ENCODE data around the gene LRCH2. TPM values are rescaled to one million over a fixed set of nuclear protein-coding genes. Genes with fewer than 3 reads are reported as not detected.
"Not testable (repeated sequence)": the region's sequence is repeated elsewhere in the genome, so short reads cannot be mapped to it uniquely, and the experiment has no call there.

The LRCH2 gene
- total and polyA plus RNA-seq, 2 donors from 2014 or later = 0.86 to 2.4 TPM

DNA sequence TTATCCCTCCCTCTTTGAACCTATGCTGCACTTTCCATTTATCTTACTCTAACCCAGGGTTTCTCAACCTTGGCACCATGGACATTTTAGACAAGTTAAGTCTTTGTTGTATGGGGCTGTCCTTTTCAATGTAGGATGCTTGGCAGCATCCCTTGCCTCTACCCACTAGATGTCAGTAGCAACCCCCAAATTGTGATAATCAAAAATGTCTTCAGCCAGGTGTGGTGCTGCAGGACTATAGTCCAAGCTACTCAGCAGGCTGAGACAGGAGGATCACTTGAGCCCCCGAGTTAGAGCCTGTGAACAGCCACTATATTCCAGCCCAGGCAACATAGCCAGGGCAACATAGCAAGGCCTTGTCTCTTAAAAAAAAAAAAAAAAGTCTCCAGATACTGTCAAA lies 7.0 kb downstream of the LRCH2 start:
- Histone ChIP-seq H3K4me1 (ENCODE audit: control insufficient read depth in 2 of 3, insufficient read depth in 2 of 3, low read depth in 1 of 3, low read length in 3 of 3) (no peaks in the 10 kb centered on the region), H3K9ac (ENCODE audit: low read length in 3 of 3) (no peak overlapping the region), H3K4me3 (ENCODE audit: low read length in 3 of 3) (no peak overlapping the region), H3K36me3 (ENCODE audit: control insufficient read depth in 2 of 3, insufficient read depth in 3 of 3, low read length in 3 of 3) (no peaks in the 10 kb centered on the region), H3K27me3 (ENCODE audit: control insufficient read depth, insufficient read depth, low read length) (peaks cover 2% of the 10 kb centered on the region), H3K9me3 (ENCODE audit: control insufficient read depth in 2 of 3, insufficient read depth in 1 of 3, low read length in 3 of 3) (no peaks in the 10 kb centered on the region), H3K27ac (ENCODE audit: low read depth in 2 of 2, low read length in 2 of 2) (no peak overlapping the region)
- DNase-seq (peak in 4 of 5 donors; percentile 16 to 53 (median 32)), FAIRE-seq (no peak)
- intact Hi-C loops (cut with DNase I) = no loop called here
- TF ChIP-seq, protein P1, sequence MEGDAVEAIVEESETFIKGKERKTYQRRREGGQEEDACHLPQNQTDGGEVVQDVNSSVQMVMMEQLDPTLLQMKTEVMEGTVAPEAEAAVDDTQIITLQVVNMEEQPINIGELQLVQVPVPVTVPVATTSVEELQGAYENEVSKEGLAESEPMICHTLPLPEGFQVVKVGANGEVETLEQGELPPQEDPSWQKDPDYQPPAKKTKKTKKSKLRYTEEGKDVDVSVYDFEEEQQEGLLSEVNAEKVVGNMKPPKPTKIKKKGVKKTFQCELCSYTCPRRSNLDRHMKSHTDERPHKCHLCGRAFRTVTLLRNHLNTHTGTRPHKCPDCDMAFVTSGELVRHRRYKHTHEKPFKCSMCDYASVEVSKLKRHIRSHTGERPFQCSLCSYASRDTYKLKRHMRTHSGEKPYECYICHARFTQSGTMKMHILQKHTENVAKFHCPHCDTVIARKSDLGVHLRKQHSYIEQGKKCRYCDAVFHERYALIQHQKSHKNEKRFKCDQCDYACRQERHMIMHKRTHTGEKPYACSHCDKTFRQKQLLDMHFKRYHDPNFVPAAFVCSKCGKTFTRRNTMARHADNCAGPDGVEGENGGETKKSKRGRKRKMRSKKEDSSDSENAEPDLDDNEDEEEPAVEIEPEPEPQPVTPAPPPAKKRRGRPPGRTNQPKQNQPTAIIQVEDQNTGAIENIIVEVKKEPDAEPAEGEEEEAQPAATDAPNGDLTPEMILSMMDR (IDR thresholded peaks at IDR 0.05; ENCODE audit: borderline replicate concordance, extremely low read depth, insufficient read depth) = peak; percentile 13

DNA sequence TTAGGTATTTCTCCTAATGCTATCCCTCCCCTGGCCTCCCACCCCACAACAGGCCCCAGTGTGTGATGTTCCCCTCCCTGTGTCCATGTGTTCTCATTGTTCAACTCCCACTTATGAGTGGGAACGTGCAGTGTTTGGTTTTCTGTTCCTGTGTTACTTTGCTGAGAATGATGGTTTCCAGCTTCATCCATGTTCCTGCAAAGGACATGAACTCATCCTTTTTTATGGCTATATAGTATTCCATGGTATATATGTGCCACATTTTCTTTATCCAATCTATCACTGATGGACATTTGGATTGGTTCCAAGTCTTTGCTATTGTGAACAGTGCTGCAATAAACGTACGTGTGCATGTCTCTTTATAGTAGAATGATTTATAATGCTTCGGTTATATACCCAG lies 16.6 kb downstream of the LRCH2 start:
- FAIRE-seq; H3K4me1 ChIP-seq (ENCODE audit: control insufficient read depth in 2 of 3, insufficient read depth in 2 of 3, low read depth in 1 of 3, low read length in 3 of 3); DNase-seq; H3K36me3 ChIP-seq (ENCODE audit: control insufficient read depth in 2 of 3, insufficient read depth in 3 of 3, low read length in 3 of 3); intact Hi-C loops (cut with DNase I); H3K4me3 ChIP-seq (ENCODE audit: low read length in 3 of 3); H3K9me3 ChIP-seq (ENCODE audit: control insufficient read depth in 2 of 3, insufficient read depth in 1 of 3, low read length in 3 of 3); H3K27me3 ChIP-seq (ENCODE audit: control insufficient read depth, insufficient read depth, low read length); H3K27ac ChIP-seq (ENCODE audit: low read depth in 2 of 2, low read length in 2 of 2); H3K9ac ChIP-seq (ENCODE audit: low read length in 3 of 3): not testable (repeated sequence)

DNA sequence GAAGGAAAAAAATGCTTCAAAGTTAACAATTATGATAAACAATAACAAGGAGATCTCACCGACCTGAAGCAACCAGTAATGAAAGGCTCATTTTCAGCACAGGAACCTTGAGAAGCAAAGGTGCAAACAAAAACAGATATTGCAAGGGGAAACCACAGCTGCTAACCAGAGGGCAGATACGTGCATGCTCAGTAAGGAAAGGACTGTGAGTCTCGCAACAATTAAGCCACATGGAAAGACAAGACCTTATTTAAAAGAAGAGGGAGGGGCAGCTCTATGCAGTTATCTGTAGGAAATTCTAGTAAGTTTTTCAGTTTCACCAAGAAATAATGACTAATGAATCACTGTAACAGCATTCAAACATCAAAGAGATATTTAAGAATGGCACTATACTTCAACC lies 19.3 kb downstream of the LRCH2 start:
- no peaks in the 10 kb centered on the region for H3K36me3 ChIP-seq (ENCODE audit: control insufficient read depth in 2 of 3, insufficient read depth in 3 of 3, low read length in 3 of 3)
- no peaks in the 10 kb centered on the region for H3K27me3 ChIP-seq (ENCODE audit: control insufficient read depth, insufficient read depth, low read length)
- TF ChIP-seq, protein P1 (IDR thresholded peaks at IDR 0.05; ENCODE audit: borderline replicate concordance, extremely low read depth, insufficient read depth) = no peak
- no peak overlapping the region for H3K4me3 ChIP-seq (ENCODE audit: low read length in 3 of 3)
- no peak for FAIRE-seq
- intact Hi-C loops (cut with DNase I) = no loop called here
- no peak overlapping the region for H3K27ac ChIP-seq (ENCODE audit: low read depth in 2 of 2, low read length in 2 of 2)
- H3K9ac ChIP-seq (ENCODE audit: low read length in 3 of 3) = no peak overlapping the region
- H3K9me3 ChIP-seq (ENCODE audit: control insufficient read depth in 2 of 3, insufficient read depth in 1 of 3, low read length in 3 of 3) = no peaks in the 10 kb centered on the region
- H3K4me1 ChIP-seq (ENCODE audit: control insufficient read depth in 2 of 3, insufficient read depth in 2 of 3, low read depth in 1 of 3, low read length in 3 of 3) = no peaks in the 10 kb centered on the region
- no peak for DNase-seq

DNA sequence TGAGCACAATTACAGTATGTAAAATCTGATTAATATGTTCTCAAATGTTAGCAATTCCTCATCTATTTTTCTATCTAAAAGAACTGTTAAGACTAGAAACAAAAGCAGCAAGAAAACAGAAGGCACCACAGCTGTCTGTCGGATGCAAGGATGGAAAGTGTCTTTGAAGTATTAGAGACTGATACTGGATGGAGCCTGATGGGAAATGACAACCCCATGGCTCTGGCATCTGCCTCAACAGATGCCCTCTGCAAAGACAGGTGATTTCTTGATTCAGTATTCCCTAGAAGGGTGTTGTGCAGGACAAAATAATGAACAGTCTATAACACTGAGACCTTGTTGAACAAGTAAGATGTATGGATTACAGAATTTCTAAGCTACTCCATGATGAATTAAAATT lies 19.7 kb downstream of the LRCH2 start:
- intact Hi-C loops (cut with DNase I) = no loop called here
- Histone ChIP-seq H3K9me3 (ENCODE audit: control insufficient read depth in 2 of 3, insufficient read depth in 1 of 3, low read length in 3 of 3) (no peaks in the 10 kb centered on the region), H3K9ac (ENCODE audit: low read length in 3 of 3) (no peak overlapping the region), H3K27ac (ENCODE audit: low read depth in 2 of 2, low read length in 2 of 2) (no peak overlapping the region), H3K27me3 (ENCODE audit: control insufficient read depth, insufficient read depth, low read length) (no peaks in the 10 kb centered on the region), H3K36me3 (ENCODE audit: control insufficient read depth in 2 of 3, insufficient read depth in 3 of 3, low read length in 3 of 3) (no peaks in the 10 kb centered on the region), H3K4me1 (ENCODE audit: control insufficient read depth in 2 of 3, insufficient read depth in 2 of 3, low read depth in 1 of 3, low read length in 3 of 3) (no peaks in the 10 kb centered on the region), H3K4me3 (ENCODE audit: low read length in 3 of 3) (no peak overlapping the region)
- FAIRE-seq (no peak), DNase-seq (no peak)
- TF ChIP-seq, protein P1 (IDR thresholded peaks at IDR 0.05; ENCODE audit: borderline replicate concordance, extremely low read depth, insufficient read depth) = no peak

DNA sequence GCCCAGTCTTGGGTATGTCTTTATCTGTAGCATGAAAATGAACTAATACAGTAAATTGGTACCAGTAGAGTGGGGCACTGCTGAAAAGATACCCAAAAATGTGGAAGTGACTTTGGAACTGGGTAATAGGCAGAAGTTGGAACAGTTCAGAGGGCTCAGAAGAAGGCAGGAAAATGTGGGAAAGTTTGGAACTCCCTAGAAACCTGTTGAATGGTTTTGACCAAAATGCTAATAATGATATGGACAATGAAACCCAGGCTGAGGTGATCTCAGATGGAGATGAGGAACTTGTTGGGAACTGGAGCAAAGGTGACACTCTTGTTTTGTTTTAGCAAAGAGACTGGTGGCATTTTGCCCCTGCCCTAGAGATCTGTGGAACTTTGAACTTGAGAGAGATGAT lies 24.3 kb downstream of the LRCH2 start:
- H3K4me1 ChIP-seq (ENCODE audit: control insufficient read depth in 2 of 3, insufficient read depth in 2 of 3, low read depth in 1 of 3, low read length in 3 of 3); H3K27ac ChIP-seq (ENCODE audit: low read depth in 2 of 2, low read length in 2 of 2); H3K9me3 ChIP-seq (ENCODE audit: control insufficient read depth in 2 of 3, insufficient read depth in 1 of 3, low read length in 3 of 3); FAIRE-seq; H3K36me3 ChIP-seq (ENCODE audit: control insufficient read depth in 2 of 3, insufficient read depth in 3 of 3, low read length in 3 of 3); intact Hi-C loops (cut with DNase I); H3K9ac ChIP-seq (ENCODE audit: low read length in 3 of 3); H3K27me3 ChIP-seq (ENCODE audit: control insufficient read depth, insufficient read depth, low read length); DNase-seq; H3K4me3 ChIP-seq (ENCODE audit: low read length in 3 of 3): not testable (repeated sequence)
